ENCODE measurements around the gene RHOT2. TPM values are rescaled to one million over a fixed set of nuclear protein-coding genes. Genes with fewer than 3 reads are reported as not detected.

Gene RHOT2
- total RNA-seq, 1 donor from 2014 or later: 189 TPM

- Mint-ChIP-seq H3K27me3 (ENCODE audit: low read depth) (peaks cover 18% of the 10 kb centered on the region), H3K4me3 (peak overlapping the region; percentile 65), H3K27ac (ENCODE audit: unreplicated experiment) (no peak overlapping the region), H3K36me3 (ENCODE audit: low read depth) (no peaks in the 10 kb centered on the region), H3K9me3 (no peaks in the 10 kb centered on the region), H3K4me1 (peaks cover 14% of the 10 kb centered on the region)
- TF ChIP-seq CTCF (conservative IDR thresholded peaks at IDR 0.05): no peak
- no peak for DNase-seq (ENCODE audit: low read depth, low spot score)
Measured at GRCh38 chr16:676565-676902, 8.6 kb downstream of the RHOT2 start.

GRCh38 chr16:676913-677312 lies 9.0 kb downstream of the RHOT2 start:
- no peak for DNase-seq (ENCODE audit: low read depth, low spot score)
- no peaks in the 10 kb centered on the region for H3K9me3 Mint-ChIP-seq
- H3K27me3 Mint-ChIP-seq (ENCODE audit: low read depth): peaks cover 18% of the 10 kb centered on the region
- peak overlapping the region; percentile 65 for H3K4me3 Mint-ChIP-seq
- no peaks in the 10 kb centered on the region for H3K36me3 Mint-ChIP-seq (ENCODE audit: low read depth)
- TF ChIP-seq CTCF (conservative IDR thresholded peaks at IDR 0.05): no peak
- H3K4me1 Mint-ChIP-seq: peaks cover 18% of the 10 kb centered on the region
- no peak overlapping the region for H3K27ac Mint-ChIP-seq (ENCODE audit: unreplicated experiment)

GRCh38 chr16:677316-678190 lies 9.6 kb downstream of the RHOT2 start:
- Mint-ChIP-seq H3K4me1 (peaks cover 20% of the 10 kb centered on the region), H3K27me3 (ENCODE audit: low read depth) (peaks cover 20% of the 10 kb centered on the region), H3K4me3 (no peak overlapping the region), H3K27ac (ENCODE audit: unreplicated experiment) (no peak overlapping the region), H3K9me3 (no peaks in the 10 kb centered on the region), H3K36me3 (ENCODE audit: low read depth) (peaks cover 2% of the 10 kb centered on the region)
- no peak for DNase-seq (ENCODE audit: low read depth, low spot score)
- TF ChIP-seq CTCF (conservative IDR thresholded peaks at IDR 0.05): no peak

GRCh38 chr16:678209-678857 lies 10.4 kb downstream of the RHOT2 start:
- Mint-ChIP-seq H3K36me3 (ENCODE audit: low read depth) (peaks cover 3% of the 10 kb centered on the region), H3K4me1 (peaks cover 22% of the 10 kb centered on the region), H3K4me3 (peak overlapping the region; percentile 91), H3K27me3 (ENCODE audit: low read depth) (peaks cover 20% of the 10 kb centered on the region), H3K27ac (ENCODE audit: unreplicated experiment) (no peak overlapping the region), H3K9me3 (no peaks in the 10 kb centered on the region)
- no peak for DNase-seq (ENCODE audit: low read depth, low spot score)
- no peak for TF ChIP-seq CTCF (conservative IDR thresholded peaks at IDR 0.05)

GRCh38 chr16:678858-679813 lies 11.2 kb downstream of the RHOT2 start:
- peaks cover 20% of the 10 kb centered on the region for H3K27me3 Mint-ChIP-seq (ENCODE audit: low read depth)
- H3K4me3 Mint-ChIP-seq: peak overlapping the region; percentile 91
- H3K36me3 Mint-ChIP-seq (ENCODE audit: low read depth): peaks cover 3% of the 10 kb centered on the region
- peak; percentile 64 for DNase-seq (ENCODE audit: low read depth, low spot score)
- no peaks in the 10 kb centered on the region for H3K9me3 Mint-ChIP-seq
- H3K27ac Mint-ChIP-seq (ENCODE audit: unreplicated experiment): no peak overlapping the region
- no peak for TF ChIP-seq CTCF (conservative IDR thresholded peaks at IDR 0.05)
- peaks cover 22% of the 10 kb centered on the region for H3K4me1 Mint-ChIP-seq
